ENCODE measurements around the gene REEP6. TPM values are rescaled to one million over a fixed set of nuclear protein-coding genes. Genes with fewer than 3 reads are reported as not detected.
"Not testable (repeated sequence)": the region's sequence is repeated elsewhere in the genome, so short reads cannot be mapped to it uniquely, and the experiment has no call there.

The REEP6 gene
- total RNA-seq, 1 donor from 2014 or later: 1.1 TPM

DNA sequence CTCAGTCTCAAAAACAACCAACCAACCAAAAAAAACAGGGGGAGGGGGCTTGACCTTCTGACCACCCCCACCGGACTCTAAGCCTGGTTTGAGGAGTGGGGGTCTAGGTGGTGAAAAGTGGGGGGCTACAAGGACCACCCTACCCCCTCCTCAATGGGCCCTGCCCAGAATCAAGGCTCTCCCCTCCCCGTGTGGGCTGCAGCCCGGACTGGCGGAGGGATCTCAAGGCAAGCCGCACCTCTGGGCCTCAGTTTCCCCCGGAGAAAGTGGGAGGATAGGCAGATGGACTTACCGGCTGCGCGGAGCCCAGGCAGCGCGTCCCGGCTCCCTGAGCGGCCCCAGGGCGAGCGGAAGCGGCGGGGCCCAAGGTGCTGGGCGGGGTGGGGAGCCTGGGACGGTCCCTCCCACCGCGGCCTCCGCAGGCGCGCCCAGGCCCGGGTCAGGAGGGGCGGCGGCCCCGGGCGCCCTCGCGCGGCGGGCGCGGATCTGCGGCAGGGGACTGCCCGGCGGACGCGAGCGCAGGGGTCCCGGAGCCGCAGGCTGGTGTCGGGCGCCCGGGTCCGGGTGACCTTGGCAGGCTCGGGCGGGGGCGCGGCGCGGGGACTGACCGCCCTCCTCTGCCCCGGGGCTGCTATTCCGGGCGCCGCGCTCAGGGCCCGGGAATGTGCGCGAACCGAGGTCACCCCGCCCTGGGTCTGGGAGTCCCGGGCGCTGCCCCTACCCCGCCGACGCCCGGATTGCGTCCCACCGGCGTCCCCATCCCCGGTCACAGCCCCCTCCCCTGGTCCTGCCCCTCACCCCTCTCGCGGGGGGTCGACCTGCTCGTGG, 21.9 kb downstream of the REEP6 start, which contains the start of gene ADAMTSL5:
Gene ADAMTSL5, minus strand, starts transcription at position 349 of the 828 bp plus-strand sequence. CDS start 2,076 bp downstream, outside the sequence.
- peak; percentile 69 for ATAC-seq

DNA sequence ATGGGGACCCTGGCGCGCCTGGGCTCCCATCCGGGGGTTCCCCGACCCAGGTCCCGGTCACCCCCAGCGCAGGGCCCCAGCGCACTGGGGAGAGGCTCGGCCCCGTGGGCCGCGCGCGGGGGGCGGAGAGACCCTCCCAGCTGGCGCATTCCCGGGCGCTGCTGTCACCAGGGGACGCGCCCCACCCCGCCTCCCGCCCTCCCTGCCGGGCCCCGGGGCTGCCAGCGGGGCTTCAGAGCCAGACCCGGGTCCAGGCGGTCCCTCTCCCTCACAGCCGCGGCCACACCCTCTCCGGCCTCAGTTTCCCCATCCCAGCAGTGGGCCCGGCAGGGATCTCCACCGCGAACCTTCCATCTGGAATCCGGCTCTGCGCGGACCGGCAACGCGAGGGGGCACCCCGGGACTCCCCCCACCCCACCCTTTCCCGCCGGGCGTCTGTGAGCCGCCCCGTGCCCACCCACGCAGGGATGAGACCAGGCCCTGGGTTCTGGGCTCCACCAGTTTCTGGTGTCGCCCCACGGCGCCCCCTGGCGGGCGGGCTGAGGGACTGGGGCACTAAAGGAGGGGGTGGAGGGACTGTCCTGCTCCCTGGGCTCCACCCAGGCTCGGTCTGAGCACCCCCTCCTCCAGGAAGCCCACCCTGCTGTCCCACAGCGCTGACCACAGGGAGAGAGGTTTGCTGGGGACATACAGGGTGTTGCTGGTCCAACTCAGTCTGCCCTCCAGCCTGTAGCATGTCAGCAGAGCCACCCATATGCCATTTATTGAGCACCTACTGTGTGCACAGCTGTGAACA, 22.7 kb downstream of the REEP6 start:
- DNase-seq (ENCODE audit: missing footprints) (no peak), ATAC-seq (peak; percentile 49)
- intact Hi-C loops (cut with DNase I): loop anchor here (5.0 kb wide), 1 partner anchor 66 kb away; no protein-coding TSS in a partner anchor

More for the DNA sequence above, 21.9 kb downstream of the REEP6 start, which contains the start of gene ADAMTSL5:
- no peak for DNase-seq (ENCODE audit: missing footprints)
- intact Hi-C loops (cut with DNase I): loop anchor here (5.0 kb wide), 1 partner anchor 66 kb away; no protein-coding TSS in a partner anchor

DNA sequence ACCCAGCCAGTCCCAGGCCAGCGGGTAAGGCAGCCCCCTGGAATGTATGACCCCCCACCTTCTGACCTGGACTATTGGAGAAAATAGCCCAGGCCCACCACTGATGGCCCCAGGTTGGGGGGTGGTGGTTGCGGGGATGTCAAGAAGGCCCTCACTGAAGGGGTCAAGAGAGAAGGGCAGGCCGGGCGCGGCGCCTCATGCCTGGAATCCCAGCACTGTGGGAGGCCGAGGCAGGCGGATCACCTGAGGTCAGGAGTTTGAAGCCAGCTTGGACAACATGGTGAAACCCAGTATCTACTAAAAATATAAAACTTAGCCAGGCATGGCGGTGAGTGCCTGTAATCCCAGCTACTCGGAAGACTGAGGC, 23.3 kb downstream of the REEP6 start:
- DNase-seq (ENCODE audit: missing footprints) (no peak), ATAC-seq (no peak)
- intact Hi-C loops (cut with DNase I): loop anchor here (5.0 kb wide), 1 partner anchor 67 kb away; no protein-coding TSS in a partner anchor

DNA sequence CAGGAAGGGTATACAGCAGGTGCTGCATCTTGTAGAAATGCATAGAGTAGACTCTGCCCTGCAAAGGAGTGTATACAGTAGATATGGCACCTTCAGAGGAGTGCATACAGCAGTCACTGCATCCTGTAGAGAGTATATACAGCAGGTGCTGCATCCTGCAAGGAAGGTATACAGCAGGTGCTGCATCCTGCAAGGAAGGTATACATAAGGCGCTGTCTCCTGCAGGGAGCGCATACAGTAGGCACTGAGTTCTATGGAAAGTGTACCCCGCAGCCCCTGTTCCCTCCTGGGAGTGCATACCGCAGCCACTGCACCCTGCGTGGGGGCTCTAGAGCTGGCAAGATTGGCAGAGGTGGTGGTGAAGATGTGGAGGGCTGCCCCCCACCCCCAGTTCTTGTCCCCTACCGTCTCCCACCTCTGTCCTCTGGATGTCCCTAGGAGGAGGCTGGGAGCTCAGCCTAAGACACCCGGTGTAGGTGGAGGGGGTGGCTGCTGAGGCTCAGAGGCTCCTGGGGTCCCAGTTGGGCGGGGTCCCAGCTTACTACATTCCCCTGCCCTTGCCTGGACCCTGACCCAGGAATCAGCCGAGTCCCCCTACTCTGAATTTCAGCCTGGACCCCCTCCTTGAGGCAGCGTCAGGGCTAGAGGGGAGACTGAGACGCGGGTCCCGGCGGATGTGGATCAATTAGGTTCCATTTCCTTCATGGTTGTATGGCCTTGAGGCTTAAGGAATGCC, 24.2 kb downstream of the REEP6 start:
- no peak for DNase-seq (ENCODE audit: missing footprints)
- ATAC-seq: no peak
- intact Hi-C loops (cut with DNase I): loop anchor here (5.0 kb wide), 1 partner anchor 68 kb away; no protein-coding TSS in a partner anchor

- DNase-seq (ENCODE audit: missing footprints) (no peak), ATAC-seq (no peak)
- intact Hi-C loops (cut with DNase I): no loop called here
Observed at GRCh38 chr19:1516395-1516753, 25.4 kb downstream of the REEP6 start.

GRCh38 chr19:1518471-1518870, 27.5 kb downstream of the REEP6 start:
- DNase-seq (ENCODE audit: missing footprints) (no peak), ATAC-seq (no peak)
- intact Hi-C loops (cut with DNase I): no loop called here

DNA sequence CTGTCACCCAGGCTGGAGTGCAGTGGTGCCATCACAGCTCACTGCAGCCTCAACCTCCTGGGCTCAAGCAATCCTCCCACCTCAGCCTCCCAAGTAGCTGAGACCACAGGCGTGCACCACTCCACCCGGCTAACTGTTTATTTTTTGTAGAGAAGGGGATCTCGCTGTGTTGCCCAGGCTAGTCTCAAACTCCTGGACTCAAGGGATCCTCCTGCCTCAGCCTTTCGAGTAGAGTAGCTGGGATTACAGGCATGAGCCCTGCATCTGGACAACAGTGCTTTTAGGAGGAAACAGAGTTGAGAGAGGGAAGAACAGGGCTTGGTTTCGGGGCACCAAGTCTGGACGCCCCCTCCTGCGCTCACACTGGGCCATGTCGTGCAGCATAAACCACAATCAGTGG, 28.8 kb downstream of the REEP6 start:
- ATAC-seq; intact Hi-C loops (cut with DNase I); DNase-seq (ENCODE audit: missing footprints): not testable (repeated sequence)

- no peak for DNase-seq (ENCODE audit: missing footprints)
- ATAC-seq: no peak
- intact Hi-C loops (cut with DNase I): no loop called here
Observed at GRCh38 chr19:1520203-1520780, 29.3 kb downstream of the REEP6 start.

DNA sequence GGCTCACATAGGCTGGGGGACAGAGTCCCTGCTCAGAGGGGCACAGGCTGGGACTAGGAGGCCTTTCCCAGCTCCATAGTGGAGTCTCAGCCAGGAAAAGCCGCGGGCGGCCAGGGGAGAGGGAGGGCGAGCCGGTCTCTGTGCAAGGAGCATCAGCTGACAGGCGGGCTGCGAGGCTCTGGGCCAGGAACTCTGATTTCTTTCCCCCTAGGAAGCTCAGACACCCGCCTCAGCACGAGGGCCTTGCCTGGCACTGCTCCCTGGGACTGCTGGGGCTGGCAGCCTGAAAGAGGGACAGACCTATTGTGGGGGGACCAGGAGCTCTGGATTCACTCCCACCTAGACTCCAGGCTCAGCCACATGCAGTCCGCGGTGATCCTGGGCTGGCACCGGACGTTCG, 30.7 kb downstream of the REEP6 start:
- ATAC-seq: peak; percentile 21
- intact Hi-C loops (cut with DNase I): no loop called here
- no peak for DNase-seq (ENCODE audit: missing footprints)

DNA sequence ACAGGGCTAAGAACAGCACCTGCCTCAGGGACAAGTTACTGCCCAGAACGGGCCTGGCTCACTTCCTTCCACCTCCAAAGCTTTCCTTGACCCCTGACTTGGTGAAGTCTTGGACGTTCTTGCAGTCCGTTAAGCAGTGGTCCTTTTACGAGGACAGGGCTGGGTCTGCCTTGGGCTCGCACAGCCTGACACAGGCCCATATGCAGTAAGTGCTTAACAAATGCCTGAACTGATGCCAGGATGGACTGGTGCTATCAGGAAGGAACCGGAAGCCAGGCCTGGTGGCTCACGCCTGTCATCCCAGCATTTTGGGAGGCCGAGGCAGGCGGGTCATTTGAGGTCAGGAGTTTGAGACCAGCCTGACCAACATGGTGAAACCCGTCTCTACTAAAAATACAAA, 31.1 kb downstream of the REEP6 start:
- ATAC-seq (no peak), DNase-seq (ENCODE audit: missing footprints) (no peak)
- intact Hi-C loops (cut with DNase I): no loop called here

DNA sequence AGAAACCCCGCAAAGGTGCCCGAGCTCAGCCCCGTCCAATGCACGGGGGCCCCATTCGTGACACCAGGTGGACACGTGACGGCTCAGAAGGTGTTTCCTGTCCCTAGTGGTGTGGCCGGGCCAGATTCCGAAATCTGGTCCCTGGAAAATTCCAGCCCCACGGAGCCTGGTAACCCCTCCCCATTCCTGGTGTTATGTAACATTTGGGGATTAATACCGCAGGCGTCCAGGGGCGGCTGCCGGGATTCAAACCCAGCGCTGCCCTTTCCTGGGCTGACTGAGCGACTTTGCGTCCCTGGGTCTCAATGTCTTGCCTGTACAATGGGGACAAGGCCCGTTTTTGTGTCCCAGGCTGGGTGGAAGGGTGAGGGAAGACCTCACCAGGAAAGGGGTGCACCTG, 31.9 kb downstream of the REEP6 start:
- no peak for DNase-seq (ENCODE audit: missing footprints)
- intact Hi-C loops (cut with DNase I): no loop called here

DNA sequence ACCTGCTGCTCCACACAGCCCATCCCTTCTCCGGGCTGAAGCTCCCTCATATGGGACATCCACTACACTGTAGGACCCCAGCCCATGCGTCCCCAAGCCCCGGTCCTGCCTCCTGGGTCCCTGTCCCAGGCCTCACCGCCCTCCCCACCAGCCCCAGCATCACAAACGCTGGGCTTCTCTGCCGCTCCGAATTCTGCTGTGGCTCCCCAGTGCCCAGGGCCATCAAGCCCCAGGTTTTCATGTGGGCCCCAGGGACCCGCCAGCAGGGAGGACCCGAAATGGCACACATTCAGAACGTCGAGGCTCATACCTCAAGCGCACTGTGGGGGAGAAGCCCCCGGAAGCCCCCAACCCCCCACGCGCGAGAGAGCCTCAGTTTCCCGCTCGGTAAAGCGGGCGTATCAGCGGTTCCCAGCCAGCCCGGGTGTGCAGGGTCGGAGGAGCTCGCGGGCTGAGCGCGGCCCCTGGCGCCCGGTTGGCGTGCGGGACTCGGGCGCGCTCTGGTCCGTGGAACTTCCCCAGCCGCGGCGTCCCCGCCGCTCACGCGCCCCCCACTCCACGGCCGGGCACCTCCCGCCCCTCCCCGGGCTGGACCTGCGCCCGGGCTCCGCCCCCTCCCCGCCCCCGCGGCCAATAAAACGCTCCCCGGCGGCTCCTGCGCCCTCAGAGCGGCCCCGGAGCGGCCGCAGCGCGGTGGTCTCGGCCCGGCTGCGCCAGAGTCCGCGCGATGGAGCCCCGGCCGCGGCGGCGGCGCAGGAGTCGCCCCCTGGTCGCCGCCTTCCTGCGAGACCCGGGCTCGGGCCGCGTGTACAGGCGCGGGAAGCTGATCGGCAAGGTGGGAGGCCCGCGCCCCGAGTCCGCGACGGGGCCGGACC, 32.7 kb downstream of the REEP6 start, which contains the start of gene PLK5:
Gene PLK5, plus strand, starts transcription at position 666 of the 875 bp plus-strand sequence. CDS start 2,920 bp downstream, outside the sequence.
- no peak for DNase-seq (ENCODE audit: missing footprints)
- intact Hi-C loops (cut with DNase I): no loop called here
- no peak for ATAC-seq

More for the DNA sequence above, 31.9 kb downstream of the REEP6 start:
- no peak for ATAC-seq

- DNase-seq (ENCODE audit: missing footprints): no peak
- intact Hi-C loops (cut with DNase I): no loop called here
Observed at GRCh38 chr19:1524287-1524971, 33.4 kb downstream of the REEP6 start.

GRCh38 chr19:1524972-1525325, 34.0 kb downstream of the REEP6 start:
- ATAC-seq (no peak), DNase-seq (ENCODE audit: missing footprints) (no peak)
- intact Hi-C loops (cut with DNase I): no loop called here

More at GRCh38 chr19:1524287-1524971, 33.4 kb downstream of the REEP6 start:
- ATAC-seq: no peak

DNA sequence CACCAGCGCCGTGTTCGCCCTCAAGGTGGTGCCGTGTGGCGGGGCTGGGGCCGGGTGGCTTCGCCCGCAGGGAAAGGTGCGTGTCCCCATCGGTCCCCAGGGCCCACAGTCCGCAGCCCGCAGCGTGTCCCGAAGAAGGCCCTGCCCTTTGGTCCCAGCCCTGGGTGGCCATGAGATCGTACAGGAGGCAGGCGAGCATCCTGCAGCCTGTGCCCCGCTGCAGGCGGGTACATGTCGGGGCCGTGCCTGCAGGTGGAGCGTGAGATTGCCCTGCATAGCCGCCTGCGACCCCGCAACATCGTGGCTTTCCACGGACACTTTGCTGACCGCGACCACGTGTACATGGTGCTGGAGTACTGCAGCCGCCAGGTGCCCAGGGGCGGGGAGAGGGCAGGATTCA, 34.4 kb downstream of the REEP6 start:
- no peak for DNase-seq (ENCODE audit: missing footprints)
- no peak for ATAC-seq
- intact Hi-C loops (cut with DNase I): no loop called here

DNA sequence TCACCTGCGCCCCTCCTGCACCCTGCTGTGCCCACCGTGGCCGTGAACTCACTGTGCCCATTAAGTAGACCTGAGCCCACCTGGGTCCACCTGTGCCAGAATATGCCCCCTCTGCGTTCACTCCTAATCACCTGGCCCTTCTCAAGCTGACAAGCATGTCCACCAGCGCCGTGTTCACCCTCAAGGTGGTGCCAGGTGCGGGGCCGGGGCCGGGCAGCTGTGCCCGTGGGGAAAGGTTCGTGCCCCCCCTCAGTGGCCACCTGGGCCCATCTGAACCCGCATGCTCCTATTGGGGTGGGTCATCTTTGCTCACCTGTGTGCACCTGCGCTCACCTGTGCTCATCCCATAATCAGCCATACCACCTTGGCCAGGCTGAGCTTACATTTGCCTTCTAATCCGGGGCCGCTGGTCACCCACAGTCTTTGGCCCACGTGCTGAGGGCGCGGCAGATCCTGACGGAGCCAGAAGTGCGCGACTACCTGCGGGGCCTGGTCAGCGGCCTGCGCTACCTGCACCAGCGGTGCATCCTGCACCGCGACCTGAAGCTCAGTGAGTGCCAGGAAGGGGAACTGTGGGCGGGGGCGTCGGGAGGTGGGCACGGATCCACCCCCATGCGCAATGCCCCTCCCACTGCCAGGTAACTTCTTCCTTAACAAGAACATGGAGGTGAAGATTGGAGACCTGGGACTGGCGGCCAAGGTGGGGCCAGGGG, 35.2 kb downstream of the REEP6 start:
- intact Hi-C loops (cut with DNase I): no loop called here
- ATAC-seq (no peak), DNase-seq (ENCODE audit: missing footprints) (no peak)

All from Right ventricle myocardium inferior (tissue), 1 donor.